Vagina (tissue), 2 donors: ENCODE data around the gene MTHFD2.

Experiments
- CTCF ChIP-seq, 3 experiments: fragments of 450-650 bp in 2 of 3; fragments of 200-600 bp in 1 of 3; sonication (generic) in 1 of 3; IDR thresholded peaks; one replicate each; pipeline ENCODE4 v1.5.1; 2017 to 2019; ENCODE audit warnings: antibody characterized with exemption in 3 of 3, mild to moderate bottlenecking in 2 of 3, moderate library complexity in 2 of 3
- POLR2A ChIP-seq, 2 donors: fragments of 450-650 bp; IDR thresholded peaks; one replicate each; pipeline ENCODE4 v1.6.1; 2017; ENCODE audit warnings: antibody characterized with exemption in 2 of 2, mild to moderate bottlenecking in 2 of 2, moderate library complexity in 2 of 2

GRCh38 chr2:74149247-74149525 is 49.2 kb upstream of the MTHFD2 start:
- no peak for TF ChIP-seq POLR2A (IDR thresholded peaks at IDR 0.05)
- no peak for TF ChIP-seq CTCF (IDR thresholded peaks at IDR 0.05)
